ENCODE data around the gene RIMS3.

DNA sequence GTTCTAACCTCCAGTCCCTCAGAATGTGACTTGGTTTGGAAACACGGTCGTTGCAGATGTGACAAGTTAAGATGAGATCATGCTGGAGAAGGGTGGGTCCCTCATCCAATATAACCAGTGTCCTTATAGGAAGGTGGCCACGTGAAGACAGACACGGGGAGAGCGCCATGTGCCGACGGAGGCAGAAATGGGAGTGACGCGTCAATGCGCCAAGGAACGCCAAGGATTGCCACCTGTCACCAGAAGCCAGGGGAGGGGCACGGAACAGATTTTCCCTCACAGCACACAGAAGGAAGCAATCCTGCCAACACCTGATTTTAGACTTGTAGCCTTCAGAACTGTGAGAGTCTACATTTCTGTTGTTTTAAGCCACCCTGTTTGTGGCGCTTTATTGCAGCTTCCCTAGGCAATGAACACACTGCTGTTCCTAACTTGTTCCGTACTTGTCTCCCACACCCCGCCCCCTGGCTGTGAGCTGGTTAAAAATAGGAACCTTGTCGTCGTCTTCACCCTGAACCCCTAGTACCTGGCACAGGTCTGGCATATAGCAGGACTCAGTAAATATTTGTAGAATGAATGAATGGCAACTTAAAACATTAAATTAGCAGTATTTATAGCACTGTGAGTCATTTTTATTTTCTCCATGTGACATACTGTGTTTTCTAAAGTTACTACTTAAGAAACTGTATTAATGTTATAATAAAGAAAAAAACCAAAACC, 14.2 kb downstream of the RIMS3 start:
- TF ChIP-seq, protein P1, sequence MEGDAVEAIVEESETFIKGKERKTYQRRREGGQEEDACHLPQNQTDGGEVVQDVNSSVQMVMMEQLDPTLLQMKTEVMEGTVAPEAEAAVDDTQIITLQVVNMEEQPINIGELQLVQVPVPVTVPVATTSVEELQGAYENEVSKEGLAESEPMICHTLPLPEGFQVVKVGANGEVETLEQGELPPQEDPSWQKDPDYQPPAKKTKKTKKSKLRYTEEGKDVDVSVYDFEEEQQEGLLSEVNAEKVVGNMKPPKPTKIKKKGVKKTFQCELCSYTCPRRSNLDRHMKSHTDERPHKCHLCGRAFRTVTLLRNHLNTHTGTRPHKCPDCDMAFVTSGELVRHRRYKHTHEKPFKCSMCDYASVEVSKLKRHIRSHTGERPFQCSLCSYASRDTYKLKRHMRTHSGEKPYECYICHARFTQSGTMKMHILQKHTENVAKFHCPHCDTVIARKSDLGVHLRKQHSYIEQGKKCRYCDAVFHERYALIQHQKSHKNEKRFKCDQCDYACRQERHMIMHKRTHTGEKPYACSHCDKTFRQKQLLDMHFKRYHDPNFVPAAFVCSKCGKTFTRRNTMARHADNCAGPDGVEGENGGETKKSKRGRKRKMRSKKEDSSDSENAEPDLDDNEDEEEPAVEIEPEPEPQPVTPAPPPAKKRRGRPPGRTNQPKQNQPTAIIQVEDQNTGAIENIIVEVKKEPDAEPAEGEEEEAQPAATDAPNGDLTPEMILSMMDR (IDR thresholded peaks at IDR 0.05; ENCODE audit: insufficient read depth, low read length, poor library complexity, severe bottlenecking): no peak
- no peak for TF ChIP-seq EZH2phosphoT487 (conservative IDR thresholded peaks at IDR 0.05; ENCODE audit: low read length)
